GM23248 (cell line): ENCODE results near the gene KRTAP19-8.

Experiments used
- EZH2 ChIP-seq: fragments of 200-600 bp; sonication (generic); IDR thresholded peaks from 2 replicates; pipeline ENCODE4 v1.6.1; 2018; ENCODE audit warnings: antibody characterized with exemption, mild to moderate bottlenecking; ENCODE audit not compliant: insufficient read depth, poor library complexity, severe bottlenecking
- EZH2phosphoT487 ChIP-seq: fragments of 200-600 bp; sonication (generic); IDR thresholded peaks from 2 replicates; pipeline ENCODE4 v1.6.1; 2018; ENCODE audit warnings: antibody characterized with exemption, moderate library complexity, mild to moderate bottlenecking, low read depth; ENCODE audit not compliant: insufficient read depth

GRCh38 chr21:31022306-31022705 lies 16.0 kb downstream of the KRTAP19-8 start:
- TF ChIP-seq EZH2 (no peak), EZH2phosphoT487 (no peak)
